GM12878 (cell line): ENCODE measurements around the gene PALMD. TPM values are rescaled to one million over a fixed set of nuclear protein-coding genes. Genes with fewer than 3 reads are reported as not detected.

Experiments
- ATAC-seq: fragments of 200-7000 bp; cut with Tn5 transposase; 3 replicates; pipeline ENCODE4 v1.9.1; 2020; ENCODE audit warnings: mild to moderate bottlenecking, moderate library complexity
- BruUV-seq: library from RNA; stranded (reverse); fragments of 400-500 nt; replicated peaks from 2 replicates; lab custom pipeline; 2021; lab: Mats Ljungman, UMichigan
- CTCF ChIA-PET: fragments of 300-600 bp; sonication (Branson Sonifier 250); formaldehyde crosslinking; extraction: SDS; loops from one replicate; lab custom pipeline; 2021; ENCODE audit warnings: inconsistent platforms; lab: Yijun Ruan, JAX
- POLR2A ChIA-PET: fragments of 350-600 bp; formaldehyde crosslinking; extraction: SDS; loops from one replicate; lab custom pipeline; 2021; ENCODE audit warnings: inconsistent platforms; lab: Charles Lee
- RAD21 ChIA-PET: fragments of 300-600 bp; sonication (Branson Sonifier 250); formaldehyde crosslinking; loops from one replicate; lab custom pipeline; 2023; ENCODE audit warnings: antibody characterized with exemption; ENCODE audit not compliant: unreplicated experiment; lab: Charles Lee
- SMC1A ChIA-PET: fragments of 300-600 bp; sonication (Branson Sonifier 250); formaldehyde crosslinking; loops from one replicate; lab custom pipeline; 2023; ENCODE audit not compliant: unreplicated experiment, uncharacterized antibody; lab: Charles Lee
- DNase-seq: peaks from one replicate; pipeline ENCODE4 v3.0.0-alpha.2; 2011; ENCODE audit warnings: low read depth, low spot score
- FAIRE-seq: peaks from 3 replicates; lab custom pipeline; 2011; peaks lifted over from hg19 to GRCh38; lab: Jason Lieb, UNC
- H2AFZ ChIP-seq: 2 replicates; pipeline ENCODE4 v1.6.0; 2011; ENCODE audit warnings: low read depth, low read length, control low read depth; ENCODE audit not compliant: control insufficient read depth
- H3K27ac ChIP-seq: 2 replicates; pipeline ENCODE4 v1.5.1; 2011; ENCODE audit warnings: control low read depth; ENCODE audit not compliant: control insufficient read depth, insufficient read depth
- H3K27me3 ChIP-seq, 2 experiments: replicated peaks in 1 of 2; 2 replicates each; pipeline versions ENCODE4 v1.6.0 to v1.6.1; 2011; ENCODE audit warnings: low read length in 1 of 2; ENCODE audit not compliant: control insufficient read depth in 2 of 2, insufficient read depth in 2 of 2
- H3K36me3 ChIP-seq, 2 experiments: 2 replicates each; pipeline ENCODE4 v1.5.1; 2011; ENCODE audit warnings: low read length in 1 of 2; ENCODE audit not compliant: control insufficient read depth in 2 of 2, insufficient read depth in 2 of 2
- H3K4me1 ChIP-seq: 2 replicates; pipeline ENCODE4 v1.6.1; 2011; ENCODE audit warnings: mild to moderate bottlenecking, low read length, moderate library complexity, mixed read lengths; ENCODE audit not compliant: control insufficient read depth, insufficient read depth
- H3K4me2 ChIP-seq: 2 replicates; pipeline ENCODE4 v1.6.0; 2011; ENCODE audit warnings: control low read depth; ENCODE audit not compliant: control insufficient read depth, insufficient read depth
- H3K4me3 ChIP-seq: fragments of 200-600 bp; sonication (generic); 2 replicates; pipeline ENCODE4 v1.5.1; 2016
- H3K79me2 ChIP-seq: 2 replicates; pipeline ENCODE4 v1.6.0; 2011; ENCODE audit warnings: low read length; ENCODE audit not compliant: control insufficient read depth, insufficient read depth
- H3K9ac ChIP-seq: 2 replicates; pipeline ENCODE4 v1.8.0; 2011; ENCODE audit warnings: low read length, control low read depth, mixed read lengths; ENCODE audit not compliant: control insufficient read depth, insufficient read depth
- H3K9me3 ChIP-seq: replicated peaks from 3 replicates; pipeline ENCODE4 v1.5.1; 2011; ENCODE audit warnings: mild to moderate bottlenecking, low read length; ENCODE audit not compliant: control insufficient read depth, insufficient read depth
- H4K20me1 ChIP-seq: 2 replicates; pipeline ENCODE4 v1.6.0; 2011; ENCODE audit not compliant: control insufficient read depth, insufficient read depth
- BCLAF1 ChIP-seq: fragments of 450-650 bp; IDR thresholded peaks from 2 replicates; pipeline ENCODE4 v1.6.1; 2017; ENCODE audit warnings: antibody characterized with exemption, mild to moderate bottlenecking, moderate library complexity
- CREB1 ChIP-seq: IDR thresholded peaks from 2 replicates; pipeline ENCODE4 v1.6.1; 2012; ENCODE audit warnings: low read depth, mild to moderate bottlenecking, inconsistent platforms
- HDAC6 ChIP-seq: fragments of 200-600 bp; sonication (generic); IDR thresholded peaks from one replicate; pipeline ENCODE4 v1.8.0; 2017; ENCODE audit warnings: antibody characterized with exemption; ENCODE audit not compliant: unreplicated experiment
- HDGF ChIP-seq: fragments of 450-650 bp; IDR thresholded peaks from 2 replicates; pipeline ENCODE4 v1.6.1; 2016; ENCODE audit warnings: antibody characterized with exemption
- IRF5 ChIP-seq: fragments of 450-650 bp; IDR thresholded peaks from 2 replicates; pipeline ENCODE4 v1.6.1; 2017; ENCODE audit warnings: borderline replicate concordance
- NFYB ChIP-seq: IDR thresholded peaks from 2 replicates; pipeline ENCODE4 v1.6.1; 2011; ENCODE audit warnings: low read depth, mild to moderate bottlenecking, low read length, improper control_type of control experiment, moderate library complexity; ENCODE audit not compliant: insufficient read depth
- POLR2AphosphoS2 ChIP-seq: IDR thresholded peaks from 2 replicates; pipeline ENCODE4 v1.6.1; 2011; ENCODE audit warnings: low read depth, mild to moderate bottlenecking, low read length, improper control_type of control experiment, moderate library complexity
- POLR2AphosphoS5 ChIP-seq: IDR thresholded peaks from 2 replicates; pipeline ENCODE4 v1.6.1; 2011; ENCODE audit warnings: mild to moderate bottlenecking, low read length, inconsistent platforms
- RBBP5 ChIP-seq: fragments of 200-600 bp; sonication (generic); conservative IDR thresholded peaks from 2 replicates; pipeline ENCODE4 v1.6.1; 2016
- SREBF1 ChIP-seq: IDR thresholded peaks from 2 replicates; pipeline ENCODE4 v1.6.1; 2012; ENCODE audit warnings: mild to moderate bottlenecking, low read length
- ZNF274 ChIP-seq: IDR thresholded peaks from one replicate; pipeline ENCODE4 v1.8.0; 2011; ENCODE audit not compliant: insufficient read length, insufficient read depth
- WGBS: methylation state at CpG from one replicate; pipeline ENCODE4 v1.1.6; 2016; ENCODE audit warnings: low lambda C conversion rate; ENCODE audit not compliant: insufficient replicate concordance, insufficient coverage; ENCODE audit errors: missing lambda C conversion rate; 5-methylcytosine and 5-hydroxymethylcytosine counted together
- in situ Hi-C: fragments of 300-500 bp; cut with MboI; formaldehyde crosslinking; loops from 9 replicates; pipeline ENCODE4 v1.14.3; 2018; ENCODE audit warnings: mixed read lengths
- intact Hi-C: fragments of 100-400 bp; cut with micrococcal nuclease; formaldehyde crosslinking; loops from one replicate; pipeline ENCODE4 v1.14.2; 2022; ENCODE audit not compliant: unreplicated experiment
- polyA plus RNA-seq, 11 experiments: library from polyadenylated mRNA; depleted of rRNA in 4 of 11; unstranded in 6 of 11; stranded (reverse) in 5 of 11; fragments of >200 nt; fragmentation: Nextera tagmentation in 4 of 11; fragmentation: Illumina TruSeq in 1 of 11; extraction: Ambion mirVana in 4 of 11; extraction: Trizol in 1 of 11; gene quantifications; 1 replicate in 1 of 11; 2 replicates in 10 of 11; pipeline versions ENCODE4 v1.2.1 to v1.2.3, GENCODE V29; 2011 to 2016; ENCODE audit warnings: inconsistent platforms in 2 of 11, missing spikeins in 2 of 11, low read depth in 1 of 11
- total RNA-seq, 4 experiments: library from RNA; depleted of rRNA in 3 of 4; stranded (reverse); fragments of >200 nt in 3 of 4; fragmentation: Illumina TruSeq in 1 of 4; extraction: Trizol in 1 of 4; gene quantifications; 2 replicates each; pipeline versions ENCODE4 v1.2.1 to v1.2.3, GENCODE V29; 2013 to 2021
- TF ChIP-seq, protein P1 (sequence below): fragments of 450-650 bp; IDR thresholded peaks from 2 replicates; pipeline ENCODE4 v1.6.1; 2017; ENCODE audit warnings: mild to moderate bottlenecking, moderate library complexity

The PALMD gene
- total and polyA plus RNA-seq, 10 of the 15 experiments (the other 5 are each of a cell fraction or from before 2014, with no cell fraction given), result under 0.01 to 0.09 (median 0.04) TPM; not detected in 4

DNA sequence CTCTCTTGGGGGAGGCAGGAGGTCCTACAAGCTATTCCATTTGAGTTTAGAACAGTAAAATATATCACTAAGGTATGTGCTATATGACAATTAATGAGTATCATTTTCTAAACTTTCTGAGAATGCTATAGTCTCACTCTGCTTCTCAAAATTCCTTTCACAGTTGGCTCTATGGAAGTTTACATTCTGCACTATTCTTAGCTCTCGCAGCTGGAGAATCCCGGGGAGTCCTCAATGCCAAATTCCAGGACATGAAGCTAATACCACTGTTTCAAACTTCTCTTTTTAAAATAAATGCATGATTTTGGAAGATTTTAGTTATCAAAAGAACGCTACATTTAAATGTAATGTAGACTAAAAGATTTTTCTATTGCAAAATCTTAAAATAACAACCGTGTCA, 22.4 kb upstream of the PALMD start (continued):
- TF ChIP-seq HDAC6, result no peak

DNA sequence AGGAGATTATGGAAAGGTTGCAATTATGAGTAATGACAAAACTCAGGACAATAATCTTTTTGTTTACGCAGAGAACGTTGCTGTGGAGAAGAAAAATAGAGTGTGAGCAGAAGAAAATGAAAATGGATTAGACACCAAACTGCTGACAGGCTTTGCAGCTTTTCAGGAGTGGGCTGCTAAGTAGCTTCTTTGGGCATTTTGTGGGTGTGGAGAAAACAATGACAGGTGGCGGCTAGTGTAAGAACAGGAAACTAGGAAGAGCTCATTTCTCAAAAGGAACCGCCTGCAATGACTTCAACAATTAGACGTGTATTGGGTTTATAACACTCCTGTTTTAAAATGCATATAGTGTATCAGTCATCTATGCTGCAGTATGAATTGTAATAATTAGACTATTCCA, 18.3 kb upstream of the PALMD start:
- H3K9me3 ChIP-seq, result no peaks in the 10 kb centered on the region
- ATAC-seq (no peak), DNase-seq (no peak), FAIRE-seq (no peak)
- H3K36me3 ChIP-seq, result no peaks in the 10 kb centered on the region
- H3K4me3 ChIP-seq, result no peak overlapping the region
- no peaks in the 10 kb centered on the region for H3K79me2 ChIP-seq
- in situ Hi-C loops (no loop called here), intact Hi-C loops (no loop called here)
- 59% methylated on average over 5 of the region's 5 CpGs for WGBS
- BruUV-seq, result no TSS peak
- CTCF ChIA-PET, result no interaction called here
- H2AFZ ChIP-seq, result no peak overlapping the region
- no peak overlapping the region for H3K27ac ChIP-seq
- RAD21 ChIA-PET, result no interaction called here
- H3K9ac ChIP-seq, result no peak overlapping the region
- no peaks in the 10 kb centered on the region for H3K27me3 ChIP-seq
- POLR2A ChIA-PET, result no interaction called here
- H3K4me2 ChIP-seq, result no peak overlapping the region
- SMC1A ChIA-PET, result no interaction called here
- no peaks in the 10 kb centered on the region for H4K20me1 ChIP-seq
- H3K4me1 ChIP-seq, result no peaks in the 10 kb centered on the region
- TF ChIP-seq BCLAF1 (no peak), HDGF (no peak), NFYB (no peak), RBBP5 (no peak), IRF5 (no peak), ZNF274 (no peak), CREB1 (no peak), SREBF1 (no peak), POLR2AphosphoS2 (no peak), POLR2AphosphoS5 (no peak)
- TF ChIP-seq, protein P1, sequence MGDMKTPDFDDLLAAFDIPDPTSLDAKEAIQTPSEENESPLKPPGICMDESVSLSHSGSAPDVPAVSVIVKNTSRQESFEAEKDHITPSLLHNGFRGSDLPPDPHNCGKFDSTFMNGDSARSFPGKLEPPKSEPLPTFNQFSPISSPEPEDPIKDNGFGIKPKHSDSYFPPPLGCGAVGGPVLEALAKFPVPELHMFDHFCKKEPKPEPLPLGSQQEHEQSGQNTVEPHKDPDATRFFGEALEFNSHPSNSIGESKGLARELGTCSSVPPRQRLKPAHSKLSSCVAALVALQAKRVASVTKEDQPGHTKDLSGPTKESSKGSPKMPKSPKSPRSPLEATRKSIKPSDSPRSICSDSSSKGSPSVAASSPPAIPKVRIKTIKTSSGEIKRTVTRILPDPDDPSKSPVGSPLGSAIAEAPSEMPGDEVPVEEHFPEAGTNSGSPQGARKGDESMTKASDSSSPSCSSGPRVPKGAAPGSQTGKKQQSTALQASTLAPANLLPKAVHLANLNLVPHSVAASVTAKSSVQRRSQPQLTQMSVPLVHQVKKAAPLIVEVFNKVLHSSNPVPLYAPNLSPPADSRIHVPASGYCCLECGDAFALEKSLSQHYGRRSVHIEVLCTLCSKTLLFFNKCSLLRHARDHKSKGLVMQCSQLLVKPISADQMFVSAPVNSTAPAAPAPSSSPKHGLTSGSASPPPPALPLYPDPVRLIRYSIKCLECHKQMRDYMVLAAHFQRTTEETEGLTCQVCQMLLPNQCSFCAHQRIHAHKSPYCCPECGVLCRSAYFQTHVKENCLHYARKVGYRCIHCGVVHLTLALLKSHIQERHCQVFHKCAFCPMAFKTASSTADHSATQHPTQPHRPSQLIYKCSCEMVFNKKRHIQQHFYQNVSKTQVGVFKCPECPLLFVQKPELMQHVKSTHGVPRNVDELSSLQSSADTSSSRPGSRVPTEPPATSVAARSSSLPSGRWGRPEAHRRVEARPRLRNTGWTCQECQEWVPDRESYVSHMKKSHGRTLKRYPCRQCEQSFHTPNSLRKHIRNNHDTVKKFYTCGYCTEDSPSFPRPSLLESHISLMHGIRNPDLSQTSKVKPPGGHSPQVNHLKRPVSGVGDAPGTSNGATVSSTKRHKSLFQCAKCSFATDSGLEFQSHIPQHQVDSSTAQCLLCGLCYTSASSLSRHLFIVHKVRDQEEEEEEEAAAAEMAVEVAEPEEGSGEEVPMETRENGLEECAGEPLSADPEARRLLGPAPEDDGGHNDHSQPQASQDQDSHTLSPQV, result no peak
